ENCODE measurements around the gene STIM1. TPM values are rescaled to one million over a fixed set of nuclear protein-coding genes. Genes with fewer than 3 reads are reported as not detected.

STIM1 gene
- total and polyA plus RNA-seq, 10 of the 15 experiments (the other 5 are each of a cell fraction or from before 2014, with no cell fraction given): 8.6 to 57.7 (median 29.3) TPM

GRCh38 chr11:3989276-3989920, 133.9 kb downstream of the STIM1 start:
- H3K9ac ChIP-seq (ENCODE audit: control insufficient read depth, insufficient read depth, low read length): no peak overlapping the region
- ChIA-PET POLR2A (no interaction called here), CTCF (interaction anchor here (0.7 to 2.6 kb wide), 2 partner anchors 49 to 140 kb away, joined by 3 to 8 read pairs; no protein-coding TSS in a partner anchor), RAD21 (ENCODE audit: unreplicated experiment) (interaction anchor here (0.8 to 1.0 kb wide), 2 partner anchors 68 to 134 kb away, joined by 3 to 4 read pairs; partner anchors contain the start of gene STIM1), SMC1A (ENCODE audit: uncharacterized antibody, unreplicated experiment) (interaction anchor here (0.7 to 1.7 kb wide), 5 partner anchors 62 to 140 kb away, joined by 3 to 8 read pairs (median 3); no protein-coding TSS in a partner anchor)
- no peaks in the 10 kb centered on the region for H3K4me1 ChIP-seq (ENCODE audit: control insufficient read depth, insufficient read depth, low read length)
- no peak for DNase-seq (ENCODE audit: low read depth, low spot score)
- no peak overlapping the region for H3K4me2 ChIP-seq (ENCODE audit: control insufficient read depth, insufficient read depth)
- intact Hi-C loops (cut with micrococcal nuclease; ENCODE audit: unreplicated experiment) (no loop called here), in situ Hi-C loops (cut with MboI) (no loop called here)
- WGBS (ENCODE audit: insufficient coverage, insufficient replicate concordance, low lambda C conversion rate, missing lambda C conversion rate): 96% methylated on average over 27 of the region's 27 CpGs
- H3K36me3 ChIP-seq (ENCODE audit: control insufficient read depth in 2 of 2, insufficient read depth in 2 of 2, low read length in 1 of 2): peaks cover 0 to 2% of the 10 kb centered on the region in 2 experiments; a peak in 2 of 4 replicates
- no peaks in the 10 kb centered on the region for H3K27me3 ChIP-seq (replicated peaks in 1 of 2; ENCODE audit: control insufficient read depth in 2 of 2, insufficient read depth in 2 of 2, low read length in 1 of 2)
- no peaks in the 10 kb centered on the region for H4K20me1 ChIP-seq (ENCODE audit: control insufficient read depth, insufficient read depth)
- H3K27ac ChIP-seq (ENCODE audit: control insufficient read depth, insufficient read depth): no peak overlapping the region
- no peak overlapping the region for H2AFZ ChIP-seq (ENCODE audit: control insufficient read depth, low read depth, low read length)
- BruUV-seq (replicated peaks): no TSS peak
- FAIRE-seq: no peak
- H3K9me3 ChIP-seq (replicated peaks; ENCODE audit: control insufficient read depth, insufficient read depth, low read length): peaks cover 2% of the 10 kb centered on the region
- H3K79me2 ChIP-seq (ENCODE audit: control insufficient read depth, insufficient read depth, low read length): peaks cover 4% of the 10 kb centered on the region
- TF ChIP-seq MTA3 (IDR thresholded peaks at IDR 0.05; ENCODE audit: borderline replicate concordance, low read length) (no peak), ZBTB40 (IDR thresholded peaks at IDR 0.05; ENCODE audit: borderline replicate concordance) (no peak), PKNOX1 (IDR thresholded peaks at IDR 0.05) (no peak), BMI1 (IDR thresholded peaks at IDR 0.05; ENCODE audit: borderline replicate concordance) (no peak), USF1 (IDR thresholded peaks at IDR 0.05; ENCODE audit: borderline replicate concordance, extremely low read length, insufficient read depth, low read depth, low read length) (no peak), RAD21 (IDR thresholded peaks at IDR 0.05; ENCODE audit: insufficient read depth, low read depth, low read length) (no peak)
- H3K4me3 ChIP-seq: no peak overlapping the region
- no peak for ATAC-seq

Measured in GM12878 (cell line).